HepG2 (cell line): Measurements from ENCODE around the gene TMEM214. TPM values are rescaled to one million over a fixed set of nuclear protein-coding genes. Genes with fewer than 3 reads are reported as not detected.

Source experiments
- KAT7 ChIP-seq: IDR thresholded peaks from 2 replicates; pipeline ENCODE4 v1.6.1; 2018; ENCODE audit warnings: borderline replicate concordance, missing compliant biosample characterization
- KLF15 ChIP-seq: sonication (generic); formaldehyde crosslinking; IDR thresholded peaks from 2 replicates; pipeline ENCODE4 v1.8.1; 2023; ENCODE audit warnings: borderline replicate concordance, mild to moderate bottlenecking, inconsistent platforms, missing genetic modification reagents, mixed read lengths
- PHB2 ChIP-seq: fragments of 450-650 bp; IDR thresholded peaks from 2 replicates; pipeline ENCODE4 v1.6.1; 2018; ENCODE audit not compliant: partially characterized antibody
- POGZ ChIP-seq: sonication (generic); formaldehyde crosslinking; IDR thresholded peaks from 2 replicates; pipeline ENCODE4 v1.4.0; 2020; ENCODE audit warnings: mild to moderate bottlenecking, missing genetic modification reagents
- RBAK ChIP-seq: sonication (generic); formaldehyde crosslinking; IDR thresholded peaks from 2 replicates; pipeline ENCODE4 v1.5.1; 2020; ENCODE audit warnings: mild to moderate bottlenecking, missing genetic modification reagents
- RBFOX2 ChIP-seq: fragments of 200-400 bp; formaldehyde crosslinking; IDR thresholded peaks from 2 replicates; pipeline ENCODE4 v1.6.1; 2017; ENCODE audit warnings: low read depth, mild to moderate bottlenecking, low read length
- RFXANK ChIP-seq: IDR thresholded peaks from 2 replicates; pipeline ENCODE4 v1.6.1; 2016
- RNF2 ChIP-seq: fragments of 450-650 bp; conservative IDR thresholded peaks from 2 replicates; pipeline ENCODE4 v1.6.1; 2016; ENCODE audit warnings: low read depth
- TP53 ChIP-seq: sonication (generic); formaldehyde crosslinking; conservative IDR thresholded peaks from 2 replicates; pipeline ENCODE4 v1.4.0; 2020; ENCODE audit warnings: missing genetic modification reagents
- YEATS4 ChIP-seq: sonication (generic); formaldehyde crosslinking; IDR thresholded peaks from 2 replicates; pipeline ENCODE4 v1.4.0; 2020; ENCODE audit warnings: missing genetic modification reagents, borderline replicate concordance
- ZNF232 ChIP-seq: sonication (generic); formaldehyde crosslinking; IDR thresholded peaks from 2 replicates; pipeline ENCODE4 v1.4.0; 2020; ENCODE audit warnings: missing genetic modification reagents, borderline replicate concordance
- ZNF460 ChIP-seq: sonication (generic); formaldehyde crosslinking; IDR thresholded peaks from 2 replicates; pipeline ENCODE4 v1.5.1; 2020; ENCODE audit warnings: missing genetic modification reagents, mild to moderate bottlenecking, borderline replicate concordance
- polyA plus RNA-seq, 8 experiments: library from polyadenylated mRNA; depleted of rRNA in 3 of 8; stranded (reverse) in 7 of 8; unstranded in 1 of 8; fragments of >200 nt; fragmentation: Illumina TruSeq in 4 of 8; extraction: Trizol in 4 of 8; gene quantifications; 2 replicates each; pipeline versions ENCODE4 v1.2.1 to v1.2.3, GENCODE V29; 2011 to 2016; ENCODE audit warnings: low read depth in 4 of 8, missing spikeins in 1 of 8, mixed read lengths in 1 of 8; ENCODE audit not compliant: insufficient read depth in 1 of 8
- total RNA-seq, 5 experiments: library from RNA; depleted of rRNA; stranded (reverse); fragments of >200 nt; fragmentation: Illumina TruSeq; extraction: Trizol; gene quantifications; 2 replicates each; pipeline ENCODE4 v1.2.3, GENCODE V29; 2016; ENCODE audit warnings: low read depth in 1 of 5
- TF ChIP-seq, protein P1 (sequence below): sonication (generic); formaldehyde crosslinking; IDR thresholded peaks from 2 replicates; pipeline ENCODE4 v1.8.1; 2023; ENCODE audit warnings: missing genetic modification reagents, mild to moderate bottlenecking, borderline replicate concordance
- TF ChIP-seq, protein P2 (sequence below): sonication (generic); formaldehyde crosslinking; IDR thresholded peaks from 2 replicates; pipeline ENCODE4 v1.9.0; 2021; ENCODE audit warnings: missing genetic modification reagents, borderline replicate concordance
- TF ChIP-seq, protein P3 (sequence below): sonication (generic); formaldehyde crosslinking; IDR thresholded peaks from 2 replicates; pipeline ENCODE4 v1.5.1; 2020; ENCODE audit warnings: missing genetic modification reagents, mild to moderate bottlenecking, borderline replicate concordance
- TF ChIP-seq, protein P4 (sequence below): sonication (generic); formaldehyde crosslinking; IDR thresholded peaks from 2 replicates; pipeline ENCODE4 v1.9.0; 2021; ENCODE audit warnings: missing genetic modification reagents, borderline replicate concordance
- TF ChIP-seq, protein P5 (sequence below), 2 experiments: IDR thresholded peaks; 2 replicates each; pipeline ENCODE4 v1.6.1; 2011 to 2012; ENCODE audit warnings: low read length in 2 of 2, borderline replicate concordance in 1 of 2, low read depth in 1 of 2, mild to moderate bottlenecking in 1 of 2, moderate library complexity in 1 of 2

TMEM214 gene
- total and polyA plus RNA-seq, 2 of the 13 experiments (the other 11 are each of a cell fraction or from before 2014, with no cell fraction given) = 58.3 to 132 TPM

DNA sequence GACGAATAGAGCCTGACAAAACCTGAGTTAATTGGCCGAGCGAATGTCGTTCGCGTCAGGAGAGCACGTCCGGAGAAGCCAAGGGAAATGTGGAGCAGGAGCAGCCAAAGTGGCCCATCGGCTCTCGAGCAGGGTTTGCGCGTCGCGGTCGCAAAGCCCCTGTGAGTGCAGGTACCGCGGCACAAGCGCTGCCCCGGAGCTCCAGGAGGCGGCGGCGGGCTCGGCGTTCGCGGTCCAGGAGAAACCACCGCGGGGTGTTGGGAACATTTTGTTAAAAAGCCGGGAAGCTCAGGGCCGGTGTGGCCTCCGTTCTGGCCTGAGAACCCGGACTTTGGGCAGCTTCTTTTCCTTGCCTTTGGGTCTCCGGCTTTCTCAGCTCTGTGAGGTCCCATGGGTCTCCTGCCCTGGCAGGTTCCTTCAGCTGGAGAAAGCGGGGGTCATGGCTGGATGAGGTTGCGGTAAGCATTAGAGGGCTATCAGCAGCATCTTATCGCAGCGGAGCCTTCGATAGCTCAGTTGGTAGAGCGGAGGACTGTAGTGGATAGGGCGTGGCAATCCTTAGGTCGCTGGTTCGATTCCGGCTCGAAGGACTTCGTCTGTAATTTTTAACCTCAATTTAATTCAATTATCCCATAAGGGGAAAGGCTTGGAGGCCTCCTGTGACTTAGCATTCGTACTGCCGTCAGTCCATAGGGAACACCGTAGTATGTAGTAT lies 17.7 kb downstream of the TMEM214 start (continued):
- TF ChIP-seq, protein P1, sequence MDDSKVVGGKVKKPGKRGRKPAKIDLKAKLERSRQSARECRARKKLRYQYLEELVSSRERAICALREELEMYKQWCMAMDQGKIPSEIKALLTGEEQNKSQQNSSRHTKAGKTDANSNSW (CRISPR knock-in tag) = 0 out of 2 replicates have a peak, but pooled peaks have one; percentile 17
- no peak for TF ChIP-seq PHB2
- peak; percentile 70; the same call in 1 of the 2 replicates for TF ChIP-seq YEATS4 (CRISPR knock-in tag)
- no peak for TF ChIP-seq ZNF460
- peak; percentile 74 for TF ChIP-seq RBFOX2
- peak; percentile 78 for TF ChIP-seq RNF2
- TF ChIP-seq, protein P2, sequence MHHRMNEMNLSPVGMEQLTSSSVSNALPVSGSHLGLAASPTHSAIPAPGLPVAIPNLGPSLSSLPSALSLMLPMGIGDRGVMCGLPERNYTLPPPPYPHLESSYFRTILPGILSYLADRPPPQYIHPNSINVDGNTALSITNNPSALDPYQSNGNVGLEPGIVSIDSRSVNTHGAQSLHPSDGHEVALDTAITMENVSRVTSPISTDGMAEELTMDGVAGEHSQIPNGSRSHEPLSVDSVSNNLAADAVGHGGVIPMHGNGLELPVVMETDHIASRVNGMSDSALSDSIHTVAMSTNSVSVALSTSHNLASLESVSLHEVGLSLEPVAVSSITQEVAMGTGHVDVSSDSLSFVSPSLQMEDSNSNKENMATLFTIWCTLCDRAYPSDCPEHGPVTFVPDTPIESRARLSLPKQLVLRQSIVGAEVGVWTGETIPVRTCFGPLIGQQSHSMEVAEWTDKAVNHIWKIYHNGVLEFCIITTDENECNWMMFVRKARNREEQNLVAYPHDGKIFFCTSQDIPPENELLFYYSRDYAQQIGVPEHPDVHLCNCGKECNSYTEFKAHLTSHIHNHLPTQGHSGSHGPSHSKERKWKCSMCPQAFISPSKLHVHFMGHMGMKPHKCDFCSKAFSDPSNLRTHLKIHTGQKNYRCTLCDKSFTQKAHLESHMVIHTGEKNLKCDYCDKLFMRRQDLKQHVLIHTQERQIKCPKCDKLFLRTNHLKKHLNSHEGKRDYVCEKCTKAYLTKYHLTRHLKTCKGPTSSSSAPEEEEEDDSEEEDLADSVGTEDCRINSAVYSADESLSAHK (CRISPR knock-in tag) = 0 out of 2 replicates have a peak, but pooled peaks have one; percentile 27
- TF ChIP-seq, protein P3, sequence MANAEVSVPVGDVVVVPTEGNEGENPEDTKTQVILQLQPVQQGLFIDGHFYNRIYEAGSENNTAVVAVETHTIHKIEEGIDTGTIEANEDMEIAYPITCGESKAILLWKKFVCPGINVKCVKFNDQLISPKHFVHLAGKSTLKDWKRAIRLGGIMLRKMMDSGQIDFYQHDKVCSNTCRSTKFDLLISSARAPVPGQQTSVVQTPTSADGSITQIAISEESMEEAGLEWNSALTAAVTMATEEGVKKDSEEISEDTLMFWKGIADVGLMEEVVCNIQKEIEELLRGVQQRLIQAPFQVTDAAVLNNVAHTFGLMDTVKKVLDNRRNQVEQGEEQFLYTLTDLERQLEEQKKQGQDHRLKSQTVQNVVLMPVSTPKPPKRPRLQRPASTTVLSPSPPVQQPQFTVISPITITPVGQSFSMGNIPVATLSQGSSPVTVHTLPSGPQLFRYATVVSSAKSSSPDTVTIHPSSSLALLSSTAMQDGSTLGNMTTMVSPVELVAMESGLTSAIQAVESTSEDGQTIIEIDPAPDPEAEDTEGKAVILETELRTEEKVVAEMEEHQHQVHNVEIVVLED (CRISPR knock-in tag) = peak; percentile 54; the same call in 1 of the 2 replicates
- no peak for TF ChIP-seq ZNF232 (CRISPR knock-in tag)
- no peak; the same call in 1 of the 2 replicates for TF ChIP-seq RBAK
- TF ChIP-seq RFXANK (CRISPR knock-in tag) = peak; percentile 34; the same call in 1 of the 2 replicates
- TF ChIP-seq TP53 (CRISPR knock-in tag) = peak; percentile 3; the same call in 1 of the 2 replicates
- TF ChIP-seq, protein P4, sequence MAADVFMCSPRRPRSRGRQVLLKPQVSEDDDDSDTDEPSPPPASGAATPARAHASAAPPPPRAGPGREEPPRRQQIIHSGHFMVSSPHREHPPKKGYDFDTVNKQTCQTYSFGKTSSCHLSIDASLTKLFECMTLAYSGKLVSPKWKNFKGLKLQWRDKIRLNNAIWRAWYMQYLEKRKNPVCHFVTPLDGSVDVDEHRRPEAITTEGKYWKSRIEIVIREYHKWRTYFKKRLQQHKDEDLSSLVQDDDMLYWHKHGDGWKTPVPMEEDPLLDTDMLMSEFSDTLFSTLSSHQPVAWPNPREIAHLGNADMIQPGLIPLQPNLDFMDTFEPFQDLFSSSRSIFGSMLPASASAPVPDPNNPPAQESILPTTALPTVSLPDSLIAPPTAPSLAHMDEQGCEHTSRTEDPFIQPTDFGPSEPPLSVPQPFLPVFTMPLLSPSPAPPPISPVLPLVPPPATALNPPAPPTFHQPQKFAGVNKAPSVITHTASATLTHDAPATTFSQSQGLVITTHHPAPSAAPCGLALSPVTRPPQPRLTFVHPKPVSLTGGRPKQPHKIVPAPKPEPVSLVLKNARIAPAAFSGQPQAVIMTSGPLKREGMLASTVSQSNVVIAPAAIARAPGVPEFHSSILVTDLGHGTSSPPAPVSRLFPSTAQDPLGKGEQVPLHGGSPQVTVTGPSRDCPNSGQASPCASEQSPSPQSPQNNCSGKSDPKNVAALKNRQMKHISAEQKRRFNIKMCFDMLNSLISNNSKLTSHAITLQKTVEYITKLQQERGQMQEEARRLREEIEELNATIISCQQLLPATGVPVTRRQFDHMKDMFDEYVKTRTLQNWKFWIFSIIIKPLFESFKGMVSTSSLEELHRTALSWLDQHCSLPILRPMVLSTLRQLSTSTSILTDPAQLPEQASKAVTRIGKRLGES = peak; percentile 79; the same call in 1 of the 2 replicates
- TF ChIP-seq, protein P5, sequence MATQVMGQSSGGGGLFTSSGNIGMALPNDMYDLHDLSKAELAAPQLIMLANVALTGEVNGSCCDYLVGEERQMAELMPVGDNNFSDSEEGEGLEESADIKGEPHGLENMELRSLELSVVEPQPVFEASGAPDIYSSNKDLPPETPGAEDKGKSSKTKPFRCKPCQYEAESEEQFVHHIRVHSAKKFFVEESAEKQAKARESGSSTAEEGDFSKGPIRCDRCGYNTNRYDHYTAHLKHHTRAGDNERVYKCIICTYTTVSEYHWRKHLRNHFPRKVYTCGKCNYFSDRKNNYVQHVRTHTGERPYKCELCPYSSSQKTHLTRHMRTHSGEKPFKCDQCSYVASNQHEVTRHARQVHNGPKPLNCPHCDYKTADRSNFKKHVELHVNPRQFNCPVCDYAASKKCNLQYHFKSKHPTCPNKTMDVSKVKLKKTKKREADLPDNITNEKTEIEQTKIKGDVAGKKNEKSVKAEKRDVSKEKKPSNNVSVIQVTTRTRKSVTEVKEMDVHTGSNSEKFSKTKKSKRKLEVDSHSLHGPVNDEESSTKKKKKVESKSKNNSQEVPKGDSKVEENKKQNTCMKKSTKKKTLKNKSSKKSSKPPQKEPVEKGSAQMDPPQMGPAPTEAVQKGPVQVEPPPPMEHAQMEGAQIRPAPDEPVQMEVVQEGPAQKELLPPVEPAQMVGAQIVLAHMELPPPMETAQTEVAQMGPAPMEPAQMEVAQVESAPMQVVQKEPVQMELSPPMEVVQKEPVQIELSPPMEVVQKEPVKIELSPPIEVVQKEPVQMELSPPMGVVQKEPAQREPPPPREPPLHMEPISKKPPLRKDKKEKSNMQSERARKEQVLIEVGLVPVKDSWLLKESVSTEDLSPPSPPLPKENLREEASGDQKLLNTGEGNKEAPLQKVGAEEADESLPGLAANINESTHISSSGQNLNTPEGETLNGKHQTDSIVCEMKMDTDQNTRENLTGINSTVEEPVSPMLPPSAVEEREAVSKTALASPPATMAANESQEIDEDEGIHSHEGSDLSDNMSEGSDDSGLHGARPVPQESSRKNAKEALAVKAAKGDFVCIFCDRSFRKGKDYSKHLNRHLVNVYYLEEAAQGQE (IDR thresholded peaks at IDR 0.05; ENCODE audit: borderline replicate concordance in 1 of 2, low read depth in 1 of 2, low read length in 2 of 2) = 0 out of 4 replicates have a peak, but pooled peaks of 1 of the 2 experiments have one; percentile 2
- peak; percentile 9 for TF ChIP-seq POGZ (CRISPR knock-in tag)
- peak; percentile 87; the same call in 1 of the 2 replicates for TF ChIP-seq KLF15 (CRISPR knock-in tag)
- peak; percentile 53 for TF ChIP-seq KAT7 (CRISPR knock-in tag)
